AG04450 (cell line): Measurements from ENCODE around the gene ADPRS. TPM values are rescaled to one million over a fixed set of nuclear protein-coding genes. Genes with fewer than 3 reads are reported as not detected.

Experiments used
- CTCF ChIA-PET: fragments of 300-600, 350-600 bp; formaldehyde crosslinking; extraction: SDS; loops from one replicate; lab custom pipeline; 2022; ENCODE audit warnings: antibody characterized with exemption, inconsistent platforms; lab: Charles Lee
- POLR2A ChIA-PET: fragments of 350-600 bp; formaldehyde crosslinking; extraction: SDS; loops from one replicate; lab custom pipeline; 2021; ENCODE audit warnings: antibody characterized with exemption, inconsistent platforms; lab: Yijun Ruan, JAX
- DNase-seq: peaks from one replicate; pipeline ENCODE4 v3.0.0-alpha.2; 2011; ENCODE audit warnings: low read depth, low spot score
- H3K27ac ChIP-seq: one replicate; pipeline ENCODE4 v1.5.1; 2012; ENCODE audit warnings: low read depth, low read length, control low read depth
- H3K27me3 ChIP-seq: one replicate; pipeline ENCODE4 v1.6.0; 2012; ENCODE audit warnings: low read length; ENCODE audit not compliant: control insufficient read depth, insufficient read depth
- H3K4me3 ChIP-seq: 2 replicates; pipeline ENCODE4 v1.5.1; 2011; ENCODE audit warnings: mild to moderate bottlenecking, low read depth, low read length, control low read depth
- H3K9me3 ChIP-seq: 2 replicates; pipeline ENCODE4 v1.5.1; 2012; ENCODE audit warnings: low read length; ENCODE audit not compliant: control insufficient read depth, insufficient read depth
- polyA plus RNA-seq: library from polyadenylated mRNA; depleted of rRNA; stranded (reverse); fragments of >200 nt; gene quantifications from 2 replicates; pipeline ENCODE4 v1.2.3, GENCODE V29; 2011
- TF ChIP-seq, protein P1 (sequence below): IDR thresholded peaks from 2 replicates; pipeline ENCODE4 v1.5.1; 2011; ENCODE audit warnings: low read depth, low read length, control low read depth, inconsistent platforms

ADPRS gene
- polyA plus RNA-seq, 1 experiment: 22.1 TPM

DNA sequence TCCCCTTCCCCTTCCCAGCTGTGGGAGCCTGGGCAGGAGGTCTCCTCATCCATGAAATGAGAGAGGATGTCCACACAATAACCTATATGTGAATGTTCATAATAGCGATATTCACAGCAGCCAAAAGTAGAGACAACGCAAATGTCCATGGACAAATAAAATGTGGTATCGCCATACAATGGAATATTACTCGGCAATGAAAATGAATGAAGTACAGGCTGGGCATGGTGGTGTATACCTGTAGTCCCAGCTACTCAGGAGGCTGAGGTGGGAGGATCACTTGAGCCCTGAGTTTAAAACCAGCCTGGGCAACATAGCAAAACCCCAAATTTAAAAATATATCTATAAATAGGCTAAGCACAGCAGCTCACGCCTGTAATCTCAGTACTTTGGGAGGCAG, 12.9 kb downstream of the ADPRS start:
- no peaks in the 10 kb centered on the region; the same call in 1 of the 2 replicates for H3K9me3 ChIP-seq
- no peak overlapping the region for H3K27ac ChIP-seq
- ChIA-PET CTCF (interaction anchor here (2.2 to 10.4 kb wide), 2 partner anchors 33 to 184 kb away, joined by 7 to 145 read pairs; no protein-coding TSS in a partner anchor), POLR2A (no interaction called here)
- no peaks in the 10 kb centered on the region for H3K27me3 ChIP-seq
- DNase-seq: no peak
- TF ChIP-seq, protein P1, sequence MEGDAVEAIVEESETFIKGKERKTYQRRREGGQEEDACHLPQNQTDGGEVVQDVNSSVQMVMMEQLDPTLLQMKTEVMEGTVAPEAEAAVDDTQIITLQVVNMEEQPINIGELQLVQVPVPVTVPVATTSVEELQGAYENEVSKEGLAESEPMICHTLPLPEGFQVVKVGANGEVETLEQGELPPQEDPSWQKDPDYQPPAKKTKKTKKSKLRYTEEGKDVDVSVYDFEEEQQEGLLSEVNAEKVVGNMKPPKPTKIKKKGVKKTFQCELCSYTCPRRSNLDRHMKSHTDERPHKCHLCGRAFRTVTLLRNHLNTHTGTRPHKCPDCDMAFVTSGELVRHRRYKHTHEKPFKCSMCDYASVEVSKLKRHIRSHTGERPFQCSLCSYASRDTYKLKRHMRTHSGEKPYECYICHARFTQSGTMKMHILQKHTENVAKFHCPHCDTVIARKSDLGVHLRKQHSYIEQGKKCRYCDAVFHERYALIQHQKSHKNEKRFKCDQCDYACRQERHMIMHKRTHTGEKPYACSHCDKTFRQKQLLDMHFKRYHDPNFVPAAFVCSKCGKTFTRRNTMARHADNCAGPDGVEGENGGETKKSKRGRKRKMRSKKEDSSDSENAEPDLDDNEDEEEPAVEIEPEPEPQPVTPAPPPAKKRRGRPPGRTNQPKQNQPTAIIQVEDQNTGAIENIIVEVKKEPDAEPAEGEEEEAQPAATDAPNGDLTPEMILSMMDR: no peak
- no peak overlapping the region for H3K4me3 ChIP-seq

- Histone ChIP-seq H3K27ac (no peak overlapping the region), H3K27me3 (no peaks in the 10 kb centered on the region), H3K4me3 (no peak overlapping the region), H3K9me3 (no peaks in the 10 kb centered on the region; the same call in 1 of the 2 replicates)
- ChIA-PET POLR2A (no interaction called here), CTCF (interaction anchor here (1.1 to 2.3 kb wide), 4 partner anchors 20 to 177 kb away, joined by 3 to 14 read pairs (median 4); no protein-coding TSS in a partner anchor)
- TF ChIP-seq, protein P1: no peak
- DNase-seq: no peak
Measured at GRCh38 chr1:36106269-36106668, 17.6 kb downstream of the ADPRS start.

- Histone ChIP-seq H3K9me3 (no peaks in the 10 kb centered on the region; the same call in 1 of the 2 replicates), H3K27me3 (no peaks in the 10 kb centered on the region), H3K4me3 (no peak overlapping the region), H3K27ac (no peak overlapping the region)
- POLR2A ChIA-PET: interaction anchor here (0.7 kb wide), 1 partner anchor 117 kb away, joined by 3 read pairs; the partner anchor contains the start of gene THRAP3
- TF ChIP-seq, protein P1: no peak
- no peak for DNase-seq
- CTCF ChIA-PET: interaction anchor here (1.3 to 1.4 kb wide), 2 partner anchors 27 to 176 kb away, joined by 3 to 4 read pairs; no protein-coding TSS in a partner anchor
Measured at GRCh38 chr1:36107394-36107793, 18.7 kb downstream of the ADPRS start.

DNA sequence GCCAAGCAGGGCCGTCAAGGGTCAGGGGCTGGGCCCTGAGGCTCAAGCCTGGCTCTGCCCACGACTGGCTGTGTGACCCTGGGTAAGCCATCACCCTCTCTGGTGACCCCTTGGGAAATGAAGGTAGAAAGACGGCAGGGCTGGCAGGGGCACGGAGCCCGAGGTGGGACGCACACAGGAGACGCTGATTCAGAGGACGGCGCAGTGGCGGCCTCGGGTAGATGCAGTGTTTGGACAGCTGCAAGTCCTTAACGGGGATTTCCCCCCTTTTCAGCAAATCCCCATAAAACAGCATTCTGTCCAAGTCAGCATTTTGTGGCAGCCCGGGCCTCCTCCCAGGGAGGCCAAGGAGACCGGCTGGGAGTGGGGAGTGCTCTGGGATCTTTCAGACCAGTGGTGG, 19.6 kb downstream of the ADPRS start:
- ChIA-PET POLR2A (no interaction called here), CTCF (interaction anchor here (1.3 kb wide), 1 partner anchor 26 kb away, joined by 4 read pairs; no protein-coding TSS in a partner anchor)
- no peak overlapping the region for H3K27ac ChIP-seq
- TF ChIP-seq, protein P1: no peak
- H3K9me3 ChIP-seq: no peaks in the 10 kb centered on the region; the same call in 1 of the 2 replicates
- DNase-seq: no peak
- H3K4me3 ChIP-seq: no peak overlapping the region
- no peaks in the 10 kb centered on the region for H3K27me3 ChIP-seq

GRCh38 chr1:36109041-36109679, 20.5 kb downstream of the ADPRS start:
- H3K4me3 ChIP-seq: no peak overlapping the region
- H3K27me3 ChIP-seq: no peaks in the 10 kb centered on the region
- POLR2A ChIA-PET: interaction anchor here (0.7 kb wide), 1 partner anchor 20 kb away, joined by 3 read pairs; no protein-coding TSS in a partner anchor
- peak; percentile 18 for DNase-seq
- no peaks in the 10 kb centered on the region; the same call in 1 of the 2 replicates for H3K9me3 ChIP-seq
- TF ChIP-seq, protein P1: no peak
- H3K27ac ChIP-seq: no peak overlapping the region
- CTCF ChIA-PET: interaction anchor here (2.4 kb wide), 1 partner anchor 25 kb away, joined by 10 read pairs; no protein-coding TSS in a partner anchor
